GM12878 (cell line): Measurements from ENCODE around the gene BPIFB4. TPM values are rescaled to one million over a fixed set of nuclear protein-coding genes. Genes with fewer than 3 reads are reported as not detected.

Experiments used
- ATAC-seq: fragments of 200-7000 bp; cut with Tn5 transposase; 3 replicates; pipeline ENCODE4 v1.9.1; 2020; ENCODE audit warnings: mild to moderate bottlenecking, moderate library complexity
- BruUV-seq: library from RNA; stranded (reverse); fragments of 400-500 nt; replicated peaks from 2 replicates; lab custom pipeline; 2021; lab: Mats Ljungman, UMichigan
- CTCF ChIA-PET: fragments of 300-600 bp; sonication (Branson Sonifier 250); formaldehyde crosslinking; extraction: SDS; loops from one replicate; lab custom pipeline; 2021; ENCODE audit warnings: inconsistent platforms; lab: Yijun Ruan, JAX
- POLR2A ChIA-PET: fragments of 350-600 bp; formaldehyde crosslinking; extraction: SDS; loops from one replicate; lab custom pipeline; 2021; ENCODE audit warnings: inconsistent platforms; lab: Charles Lee
- RAD21 ChIA-PET: fragments of 300-600 bp; sonication (Branson Sonifier 250); formaldehyde crosslinking; loops from one replicate; lab custom pipeline; 2023; ENCODE audit warnings: antibody characterized with exemption; ENCODE audit not compliant: unreplicated experiment; lab: Charles Lee
- SMC1A ChIA-PET: fragments of 300-600 bp; sonication (Branson Sonifier 250); formaldehyde crosslinking; loops from one replicate; lab custom pipeline; 2023; ENCODE audit not compliant: unreplicated experiment, uncharacterized antibody; lab: Charles Lee
- DNase-seq: peaks from one replicate; pipeline ENCODE4 v3.0.0-alpha.2; 2011; ENCODE audit warnings: low read depth, low spot score
- FAIRE-seq: peaks from 3 replicates; lab custom pipeline; 2011; peaks lifted over from hg19 to GRCh38; lab: Jason Lieb, UNC
- H2AFZ ChIP-seq: 2 replicates; pipeline ENCODE4 v1.6.0; 2011; ENCODE audit warnings: low read depth, low read length, control low read depth; ENCODE audit not compliant: control insufficient read depth
- H3K27ac ChIP-seq: 2 replicates; pipeline ENCODE4 v1.5.1; 2011; ENCODE audit warnings: control low read depth; ENCODE audit not compliant: control insufficient read depth, insufficient read depth
- H3K27me3 ChIP-seq, 2 experiments: replicated peaks in 1 of 2; 2 replicates each; pipeline versions ENCODE4 v1.6.0 to v1.6.1; 2011; ENCODE audit warnings: low read length in 1 of 2; ENCODE audit not compliant: control insufficient read depth in 2 of 2, insufficient read depth in 2 of 2
- H3K36me3 ChIP-seq, 2 experiments: 2 replicates each; pipeline ENCODE4 v1.5.1; 2011; ENCODE audit warnings: low read length in 1 of 2; ENCODE audit not compliant: control insufficient read depth in 2 of 2, insufficient read depth in 2 of 2
- H3K4me1 ChIP-seq: 2 replicates; pipeline ENCODE4 v1.6.1; 2011; ENCODE audit warnings: mild to moderate bottlenecking, low read length, moderate library complexity, mixed read lengths; ENCODE audit not compliant: control insufficient read depth, insufficient read depth
- H3K4me2 ChIP-seq: 2 replicates; pipeline ENCODE4 v1.6.0; 2011; ENCODE audit warnings: control low read depth; ENCODE audit not compliant: control insufficient read depth, insufficient read depth
- H3K4me3 ChIP-seq: fragments of 200-600 bp; sonication (generic); 2 replicates; pipeline ENCODE4 v1.5.1; 2016
- H3K79me2 ChIP-seq: 2 replicates; pipeline ENCODE4 v1.6.0; 2011; ENCODE audit warnings: low read length; ENCODE audit not compliant: control insufficient read depth, insufficient read depth
- H3K9ac ChIP-seq: 2 replicates; pipeline ENCODE4 v1.8.0; 2011; ENCODE audit warnings: low read length, control low read depth, mixed read lengths; ENCODE audit not compliant: control insufficient read depth, insufficient read depth
- H3K9me3 ChIP-seq: replicated peaks from 3 replicates; pipeline ENCODE4 v1.5.1; 2011; ENCODE audit warnings: mild to moderate bottlenecking, low read length; ENCODE audit not compliant: control insufficient read depth, insufficient read depth
- H4K20me1 ChIP-seq: 2 replicates; pipeline ENCODE4 v1.6.0; 2011; ENCODE audit not compliant: control insufficient read depth, insufficient read depth
- CBX5 ChIP-seq: sonication (generic); IDR thresholded peaks from 2 replicates; pipeline ENCODE4 v1.6.1; 2016; ENCODE audit warnings: low read depth, moderate library complexity, mild to moderate bottlenecking, inconsistent platforms
- ETV6 ChIP-seq, 2 experiments: fragments of 450-650 bp in 1 of 2; IDR thresholded peaks in 1 of 2; conservative IDR thresholded peaks in 1 of 2; 2 replicates each; pipeline ENCODE4 v1.6.1; 2014; ENCODE audit warnings: antibody characterized with exemption in 1 of 2, borderline replicate concordance in 1 of 2, low read depth in 1 of 2, mild to moderate bottlenecking in 1 of 2, moderate library complexity in 1 of 2
- EZH2 ChIP-seq: IDR thresholded peaks from 2 replicates; pipeline ENCODE4 v1.6.1; 2012; ENCODE audit warnings: low read depth, mild to moderate bottlenecking, control low read depth, inconsistent platforms, low read length, borderline replicate concordance; ENCODE audit not compliant: control insufficient read depth
- FOS ChIP-seq: IDR thresholded peaks from 3 replicates; pipeline ENCODE4 v1.6.1; 2011; ENCODE audit warnings: borderline replicate concordance; ENCODE audit not compliant: insufficient read length; ENCODE audit errors: extremely low read depth
- KAT2A ChIP-seq: conservative IDR thresholded peaks from 2 replicates; pipeline ENCODE4 v1.6.1; 2011; ENCODE audit warnings: low read depth, low read length; ENCODE audit not compliant: control insufficient read depth
- RAD21 ChIP-seq: IDR thresholded peaks from 2 replicates; pipeline ENCODE4 v1.6.1; 2011; ENCODE audit warnings: mild to moderate bottlenecking, low read depth, low read length, moderate library complexity; ENCODE audit not compliant: insufficient read depth
- YY1 ChIP-seq: IDR thresholded peaks from 2 replicates; pipeline ENCODE4 v1.6.1; 2011; ENCODE audit warnings: low read depth, mild to moderate bottlenecking, low read length
- ZNF384 ChIP-seq: IDR thresholded peaks from 2 replicates; pipeline ENCODE4 v1.6.1; 2012; ENCODE audit warnings: low read depth, mild to moderate bottlenecking, low read length, improper control_type of control experiment, borderline replicate concordance
- ZSCAN29 ChIP-seq: fragments of 450-650 bp; IDR thresholded peaks from 2 replicates; pipeline ENCODE4 v1.6.1; 2017; ENCODE audit warnings: mild to moderate bottlenecking, moderate library complexity
- WGBS: methylation state at CpG from one replicate; pipeline ENCODE4 v1.1.6; 2016; ENCODE audit warnings: low lambda C conversion rate; ENCODE audit not compliant: insufficient replicate concordance, insufficient coverage; ENCODE audit errors: missing lambda C conversion rate; 5-methylcytosine and 5-hydroxymethylcytosine counted together
- in situ Hi-C: fragments of 300-500 bp; cut with MboI; formaldehyde crosslinking; loops from 9 replicates; pipeline ENCODE4 v1.14.3; 2018; ENCODE audit warnings: mixed read lengths
- intact Hi-C: fragments of 100-400 bp; cut with micrococcal nuclease; formaldehyde crosslinking; loops from one replicate; pipeline ENCODE4 v1.14.2; 2022; ENCODE audit not compliant: unreplicated experiment
- polyA plus RNA-seq, 11 experiments: library from polyadenylated mRNA; depleted of rRNA in 4 of 11; unstranded in 6 of 11; stranded (reverse) in 5 of 11; fragments of >200 nt; fragmentation: Nextera tagmentation in 4 of 11; fragmentation: Illumina TruSeq in 1 of 11; extraction: Ambion mirVana in 4 of 11; extraction: Trizol in 1 of 11; gene quantifications; 1 replicate in 1 of 11; 2 replicates in 10 of 11; pipeline versions ENCODE4 v1.2.1 to v1.2.3, GENCODE V29; 2011 to 2016; ENCODE audit warnings: inconsistent platforms in 2 of 11, missing spikeins in 2 of 11, low read depth in 1 of 11
- total RNA-seq, 4 experiments: library from RNA; depleted of rRNA in 3 of 4; stranded (reverse); fragments of >200 nt in 3 of 4; fragmentation: Illumina TruSeq in 1 of 4; extraction: Trizol in 1 of 4; gene quantifications; 2 replicates each; pipeline versions ENCODE4 v1.2.1 to v1.2.3, GENCODE V29; 2013 to 2021
- TF ChIP-seq, protein P1 (sequence below): fragments of 450-650 bp; conservative IDR thresholded peaks from 2 replicates; pipeline ENCODE4 v1.6.1; 2017; ENCODE audit warnings: mild to moderate bottlenecking, moderate library complexity
- TF ChIP-seq, protein P2 (sequence below): fragments of 450-650 bp; IDR thresholded peaks from 2 replicates; pipeline ENCODE4 v1.6.1; 2016; ENCODE audit warnings: mild to moderate bottlenecking, moderate library complexity, borderline replicate concordance
- TF ChIP-seq, protein P3 (sequence below): fragments of 450-650 bp; IDR thresholded peaks from 2 replicates; pipeline ENCODE4 v1.6.1; 2017; ENCODE audit warnings: low read depth, mild to moderate bottlenecking, moderate library complexity

The BPIFB4 gene
- total and polyA plus RNA-seq, 10 of the 15 experiments (the other 5 are each of a cell fraction or from before 2014, with no cell fraction given), result 0.12 TPM; not detected in 9

DNA sequence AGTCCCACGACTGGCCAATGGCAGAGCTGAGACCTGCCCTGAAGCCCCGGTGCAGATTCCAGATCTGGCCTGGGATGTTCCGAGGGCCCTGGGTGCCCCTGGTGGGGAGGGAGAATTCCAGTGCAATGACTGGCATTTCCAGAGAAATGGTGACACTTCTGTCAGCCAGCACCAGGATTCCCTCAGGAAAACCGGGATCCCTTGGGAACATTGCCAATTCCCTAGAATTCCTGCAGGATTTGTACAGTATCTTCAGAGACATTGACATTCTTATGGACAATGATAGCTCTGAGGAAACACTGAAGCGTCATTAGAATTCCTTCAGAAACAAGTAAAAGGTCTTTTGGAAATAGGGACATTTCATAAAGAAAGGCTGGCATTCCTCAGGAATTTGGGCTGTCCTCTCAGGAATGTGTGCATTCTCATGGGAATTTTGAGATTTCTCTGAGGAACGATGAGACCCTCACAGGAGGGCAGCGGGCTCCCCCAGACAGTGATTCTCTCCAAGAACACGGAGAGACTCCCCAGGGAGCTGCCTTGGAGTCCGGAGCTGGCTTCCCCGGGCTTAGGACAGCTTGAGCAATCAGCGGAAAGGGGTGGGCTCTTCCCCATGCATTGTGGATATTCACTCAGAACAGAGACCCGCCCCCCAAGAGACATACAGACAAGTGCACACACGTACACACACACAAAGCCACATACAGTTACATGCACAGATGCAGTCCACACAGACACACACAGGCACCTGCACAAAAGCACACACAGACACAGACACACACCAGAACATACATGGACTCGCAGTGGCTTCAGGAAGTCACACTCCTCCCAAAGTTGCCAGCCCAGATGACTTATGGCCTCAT, 53.3 kb downstream of the BPIFB4 start:
- Histone ChIP-seq H3K27ac (no peak overlapping the region), H3K27me3 (peaks cover 0 to 3% of the 10 kb centered on the region in 2 experiments; a peak in 3 of 4 replicates), H3K4me1 (no peaks in the 10 kb centered on the region), H3K36me3 (no peaks in the 10 kb centered on the region), H2AFZ (no peak overlapping the region), H3K4me3 (no peak overlapping the region), H3K79me2 (no peaks in the 10 kb centered on the region), H3K9ac (no peak overlapping the region), H3K4me2 (no peak overlapping the region), H4K20me1 (no peaks in the 10 kb centered on the region), H3K9me3 (no peaks in the 10 kb centered on the region)
- FAIRE-seq, result no peak
- POLR2A ChIA-PET, result no interaction called here
- RAD21 ChIA-PET, result no interaction called here
- SMC1A ChIA-PET, result no interaction called here
- no peak for DNase-seq
- in situ Hi-C loops, result no loop called here
- TF ChIP-seq YY1 (no peak), CBX5 (no peak), ZSCAN29 (no peak), ETV6 (conservative IDR thresholded peaks at IDR 0.05 in 1 of 2, IDR thresholded peaks at IDR 0.05 in 1 of 2; ENCODE audit: borderline replicate concordance in 1 of 2, low read depth in 1 of 2) (no peak), RAD21 (no peak), ZNF384 (no peak), EZH2 (no peak), FOS (no peak), KAT2A (no peak)
- TF ChIP-seq, protein P1, sequence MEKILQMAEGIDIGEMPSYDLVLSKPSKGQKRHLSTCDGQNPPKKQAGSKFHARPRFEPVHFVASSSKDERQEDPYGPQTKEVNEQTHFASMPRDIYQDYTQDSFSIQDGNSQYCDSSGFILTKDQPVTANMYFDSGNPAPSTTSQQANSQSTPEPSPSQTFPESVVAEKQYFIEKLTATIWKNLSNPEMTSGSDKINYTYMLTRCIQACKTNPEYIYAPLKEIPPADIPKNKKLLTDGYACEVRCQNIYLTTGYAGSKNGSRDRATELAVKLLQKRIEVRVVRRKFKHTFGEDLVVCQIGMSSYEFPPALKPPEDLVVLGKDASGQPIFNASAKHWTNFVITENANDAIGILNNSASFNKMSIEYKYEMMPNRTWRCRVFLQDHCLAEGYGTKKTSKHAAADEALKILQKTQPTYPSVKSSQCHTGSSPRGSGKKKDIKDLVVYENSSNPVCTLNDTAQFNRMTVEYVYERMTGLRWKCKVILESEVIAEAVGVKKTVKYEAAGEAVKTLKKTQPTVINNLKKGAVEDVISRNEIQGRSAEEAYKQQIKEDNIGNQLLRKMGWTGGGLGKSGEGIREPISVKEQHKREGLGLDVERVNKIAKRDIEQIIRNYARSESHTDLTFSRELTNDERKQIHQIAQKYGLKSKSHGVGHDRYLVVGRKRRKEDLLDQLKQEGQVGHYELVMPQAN, result no peak
- TF ChIP-seq, protein P2, sequence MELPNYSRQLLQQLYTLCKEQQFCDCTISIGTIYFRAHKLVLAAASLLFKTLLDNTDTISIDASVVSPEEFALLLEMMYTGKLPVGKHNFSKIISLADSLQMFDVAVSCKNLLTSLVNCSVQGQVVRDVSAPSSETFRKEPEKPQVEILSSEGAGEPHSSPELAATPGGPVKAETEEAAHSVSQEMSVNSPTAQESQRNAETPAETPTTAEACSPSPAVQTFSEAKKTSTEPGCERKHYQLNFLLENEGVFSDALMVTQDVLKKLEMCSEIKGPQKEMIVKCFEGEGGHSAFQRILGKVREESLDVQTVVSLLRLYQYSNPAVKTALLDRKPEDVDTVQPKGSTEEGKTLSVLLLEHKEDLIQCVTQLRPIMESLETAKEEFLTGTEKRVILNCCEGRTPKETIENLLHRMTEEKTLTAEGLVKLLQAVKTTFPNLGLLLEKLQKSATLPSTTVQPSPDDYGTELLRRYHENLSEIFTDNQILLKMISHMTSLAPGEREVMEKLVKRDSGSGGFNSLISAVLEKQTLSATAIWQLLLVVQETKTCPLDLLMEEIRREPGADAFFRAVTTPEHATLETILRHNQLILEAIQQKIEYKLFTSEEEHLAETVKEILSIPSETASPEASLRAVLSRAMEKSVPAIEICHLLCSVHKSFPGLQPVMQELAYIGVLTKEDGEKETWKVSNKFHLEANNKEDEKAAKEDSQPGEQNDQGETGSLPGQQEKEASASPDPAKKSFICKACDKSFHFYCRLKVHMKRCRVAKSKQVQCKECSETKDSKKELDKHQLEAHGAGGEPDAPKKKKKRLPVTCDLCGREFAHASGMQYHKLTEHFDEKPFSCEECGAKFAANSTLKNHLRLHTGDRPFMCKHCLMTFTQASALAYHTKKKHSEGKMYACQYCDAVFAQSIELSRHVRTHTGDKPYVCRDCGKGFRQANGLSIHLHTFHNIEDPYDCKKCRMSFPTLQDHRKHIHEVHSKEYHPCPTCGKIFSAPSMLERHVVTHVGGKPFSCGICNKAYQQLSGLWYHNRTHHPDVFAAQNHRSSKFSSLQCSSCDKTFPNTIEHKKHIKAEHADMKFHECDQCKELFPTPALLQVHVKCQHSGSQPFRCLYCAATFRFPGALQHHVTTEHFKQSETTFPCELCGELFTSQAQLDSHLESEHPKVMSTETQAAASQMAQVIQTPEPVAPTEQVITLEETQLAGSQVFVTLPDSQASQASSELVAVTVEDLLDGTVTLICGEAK, result no peak
- TF ChIP-seq, protein P3, sequence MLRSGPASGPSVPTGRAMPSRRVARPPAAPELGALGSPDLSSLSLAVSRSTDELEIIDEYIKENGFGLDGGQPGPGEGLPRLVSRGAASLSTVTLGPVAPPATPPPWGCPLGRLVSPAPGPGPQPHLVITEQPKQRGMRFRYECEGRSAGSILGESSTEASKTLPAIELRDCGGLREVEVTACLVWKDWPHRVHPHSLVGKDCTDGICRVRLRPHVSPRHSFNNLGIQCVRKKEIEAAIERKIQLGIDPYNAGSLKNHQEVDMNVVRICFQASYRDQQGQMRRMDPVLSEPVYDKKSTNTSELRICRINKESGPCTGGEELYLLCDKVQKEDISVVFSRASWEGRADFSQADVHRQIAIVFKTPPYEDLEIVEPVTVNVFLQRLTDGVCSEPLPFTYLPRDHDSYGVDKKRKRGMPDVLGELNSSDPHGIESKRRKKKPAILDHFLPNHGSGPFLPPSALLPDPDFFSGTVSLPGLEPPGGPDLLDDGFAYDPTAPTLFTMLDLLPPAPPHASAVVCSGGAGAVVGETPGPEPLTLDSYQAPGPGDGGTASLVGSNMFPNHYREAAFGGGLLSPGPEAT, result no peak
- no peak for ATAC-seq
- WGBS, result 9% methylated on average over 14 of the region's 14 CpGs
- intact Hi-C loops, result no loop called here
- CTCF ChIA-PET, result no interaction called here
- BruUV-seq, result no TSS peak
